Measurements from ENCODE around the gene SH2B3.
"Not testable (repeated sequence)": the region's sequence is repeated elsewhere in the genome, so short reads cannot be mapped to it uniquely, and the experiment has no call there.

Gene SH2B3

GRCh38 chr12:111387747-111388323 is 17.9 kb upstream of the SH2B3 start:
- DNase-seq (ENCODE audit: low read depth): no peak

GRCh38 chr12:111389635-111390034 is 16.1 kb upstream of the SH2B3 start:
- no peak for DNase-seq (ENCODE audit: low read depth)

- DNase-seq (ENCODE audit: low read depth): no peak
These were observed 14.8 kb upstream of the SH2B3 start for GRCh38 chr12:111390910-111391309.

GRCh38 chr12:111393700-111394300 is 11.9 kb upstream of the SH2B3 start:
- no peak for DNase-seq (ENCODE audit: low read depth)

GRCh38 chr12:111394480-111394879 is 11.2 kb upstream of the SH2B3 start:
- no peak for DNase-seq (ENCODE audit: low read depth)

GRCh38 chr12:111395336-111396187 is 10.2 kb upstream of the SH2B3 start:
- no peak for DNase-seq (ENCODE audit: low read depth)

GRCh38 chr12:111396271-111396670 is 9.5 kb upstream of the SH2B3 start:
- DNase-seq (ENCODE audit: low read depth): not testable (repeated sequence)

GRCh38 chr12:111396726-111397445 is 8.8 kb upstream of the SH2B3 start:
- no peak for DNase-seq (ENCODE audit: low read depth)

- no peak for DNase-seq (ENCODE audit: low read depth)
These were observed 7.2 kb upstream of the SH2B3 start for GRCh38 chr12:111398530-111398929.

- DNase-seq (ENCODE audit: low read depth): not testable (repeated sequence)
These were observed 5.8 kb upstream of the SH2B3 start for GRCh38 chr12:111399741-111400404.

- DNase-seq (ENCODE audit: low read depth): no peak
These were observed 4.5 kb upstream of the SH2B3 start for GRCh38 chr12:111401167-111401605.

GRCh38 chr12:111402490-111402824 is 3.3 kb upstream of the SH2B3 start:
- not testable (repeated sequence) for DNase-seq (ENCODE audit: low read depth)

- DNase-seq (ENCODE audit: low read depth): no peak
These were observed 1.2 kb upstream of the SH2B3 start for GRCh38 chr12:111404362-111405148.

- DNase-seq (ENCODE audit: low read depth): peak; percentile 88
These were observed 419 bp upstream of the SH2B3 start for GRCh38 chr12:111405149-111405858.

GRCh38 chr12:111406474-111407376 is 1.0 kb downstream of the SH2B3 start:
- DNase-seq (ENCODE audit: low read depth): no peak

- DNase-seq (ENCODE audit: low read depth): no peak
These were observed 1.8 kb downstream of the SH2B3 start for GRCh38 chr12:111407377-111408115.

GRCh38 chr12:111408116-111408440 is 2.4 kb downstream of the SH2B3 start:
- DNase-seq (ENCODE audit: low read depth): no peak

- no peak for DNase-seq (ENCODE audit: low read depth)
These were observed 3.1 kb downstream of the SH2B3 start for GRCh38 chr12:111408686-111409402.
